HL-60 (cell line): ENCODE data around the gene MDN1.

Experiments
- GABPA ChIP-seq: IDR thresholded peaks from 2 replicates; pipeline ENCODE4 v1.6.1; 2012; ENCODE audit warnings: low read depth
- POLR2AphosphoS5 ChIP-seq: IDR thresholded peaks from 2 replicates; pipeline ENCODE4 v1.6.1; 2012; ENCODE audit warnings: low read depth

- TF ChIP-seq GABPA (no peak), POLR2AphosphoS5 (no peak)
Observed at GRCh38 chr6:89758830-89759229, 60.8 kb downstream of the MDN1 start.
